SU-DHL-6 (cell line): ENCODE data around the gene FBXL13.

Experiments
- H2AFZ ChIP-seq: fragments of 200-600 bp; sonication (generic); 2 replicates; pipeline ENCODE4 v1.6.1; 2014; ENCODE audit warnings: low read depth, mild to moderate bottlenecking, moderate library complexity, mixed read lengths, antibody characterized with exemption, low read length; ENCODE audit not compliant: severe bottlenecking
- H3F3A ChIP-seq: fragments of 200-600 bp; shearing (Covaris generic); 2 replicates; pipeline ENCODE4 v1.6.0; 2016; ENCODE audit warnings: antibody characterized with exemption, mild to moderate bottlenecking; ENCODE audit not compliant: insufficient read depth
- H3K27ac ChIP-seq: fragments of 200-600 bp; sonication (generic); 2 replicates; pipeline ENCODE4 v1.5.1; 2016; ENCODE audit warnings: low read depth, mild to moderate bottlenecking, low read length, moderate library complexity, mixed read lengths
- H3K27me3 ChIP-seq: fragments of 200-600 bp; sonication (generic), shearing (Covaris generic); 2 replicates; pipeline ENCODE4 v1.6.0; 2014; ENCODE audit warnings: mild to moderate bottlenecking, low read length
- H3K36me3 ChIP-seq: fragments of 200-600 bp; sonication (generic); 2 replicates; pipeline ENCODE4 v1.6.1; 2014; ENCODE audit warnings: mild to moderate bottlenecking, low read length, mixed read lengths
- H3K4me2 ChIP-seq: fragments of 300-600, 200-600 bp; shearing (Covaris generic), sonication (generic); 2 replicates; pipeline ENCODE4 v1.6.0; 2014; ENCODE audit warnings: low read length, low read depth, mild to moderate bottlenecking; ENCODE audit not compliant: poor library complexity, severe bottlenecking
- H3K4me3 ChIP-seq: fragments of 200-600 bp; sonication (generic); 2 replicates; pipeline ENCODE4 v1.5.1; 2014; ENCODE audit warnings: antibody characterized with exemption, low read length, mild to moderate bottlenecking, mixed read lengths; ENCODE audit not compliant: insufficient read depth, poor library complexity, severe bottlenecking
- H3K79me2 ChIP-seq: fragments of 200-600 bp; sonication (generic); 2 replicates; pipeline ENCODE4 v1.6.1; 2014; ENCODE audit warnings: mild to moderate bottlenecking, low read length, moderate library complexity; ENCODE audit not compliant: insufficient read depth
- H3K9ac ChIP-seq: fragments of 200-600 bp; sonication (generic); 2 replicates; pipeline ENCODE4 v1.7.0; 2014; ENCODE audit warnings: mild to moderate bottlenecking, low read length
- H3K9me2 ChIP-seq: fragments of 200-600 bp; sonication (generic); replicated peaks from 2 replicates; pipeline ENCODE4 v1.6.1; 2014; ENCODE audit warnings: low read length; ENCODE audit not compliant: insufficient read depth
- H3K9me3 ChIP-seq: fragments of 200-600 bp; sonication (generic); 2 replicates; pipeline ENCODE4 v1.6.1; 2014; ENCODE audit warnings: low read length, mixed read lengths; ENCODE audit not compliant: insufficient read depth
- H4K20me1 ChIP-seq: fragments of 200-600 bp; sonication (generic); 2 replicates; pipeline ENCODE4 v1.6.1; 2014; ENCODE audit warnings: low read depth, mild to moderate bottlenecking, antibody characterized with exemption, low read length, moderate library complexity, mixed read lengths
- CTCF ChIP-seq: fragments of 200-600 bp; sonication (generic); IDR thresholded peaks from one replicate; pipeline ENCODE4 v1.5.1; 2017; ENCODE audit warnings: antibody characterized with exemption, mild to moderate bottlenecking, low read length, moderate library complexity; ENCODE audit not compliant: insufficient read depth, poor library complexity, severe bottlenecking
- EZH2phosphoT487 ChIP-seq: fragments of 200-600 bp; sonication (generic), shearing (Covaris generic); conservative IDR thresholded peaks from 2 replicates; pipeline ENCODE4 v1.6.1; 2018; ENCODE audit warnings: mild to moderate bottlenecking, antibody characterized with exemption, low read length, moderate library complexity, mixed read lengths

FBXL13 gene

DNA sequence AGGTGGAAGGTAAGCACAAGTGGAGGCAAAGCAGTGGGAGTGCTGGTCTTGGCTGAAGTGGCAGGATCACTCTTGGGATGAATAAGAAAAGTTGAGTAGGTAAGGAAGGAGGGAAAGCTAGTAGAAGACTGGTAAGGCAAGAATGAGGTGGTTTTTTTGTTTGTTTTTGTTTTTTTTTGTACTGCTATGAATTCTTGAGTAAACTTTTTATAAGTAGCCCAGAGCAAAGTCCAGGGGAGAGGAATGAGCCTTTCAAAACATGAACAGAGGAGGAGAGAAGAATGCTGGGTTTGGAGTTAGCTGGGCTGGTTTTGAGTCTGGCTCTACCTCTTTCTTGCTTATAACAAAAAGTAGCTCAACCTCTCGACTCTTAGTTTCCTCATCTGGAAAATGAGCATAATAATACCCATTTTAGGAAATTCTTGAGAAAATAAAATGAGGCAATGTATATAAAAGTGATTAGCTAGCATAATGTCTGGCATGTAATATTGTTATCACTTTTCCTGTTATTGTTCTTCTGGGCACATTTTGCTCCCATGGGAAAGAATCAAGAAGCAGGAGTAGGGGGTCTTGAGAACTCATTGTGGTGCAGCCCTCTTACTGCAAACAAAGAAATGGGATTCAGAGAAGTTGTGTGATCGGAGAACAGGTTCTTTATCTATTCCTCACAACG is 185.9 kb downstream of the FBXL13 start:
- Histone ChIP-seq H3K4me2 (no peak overlapping the region), H3K27ac (no peak overlapping the region), H3F3A (no peaks in the 10 kb centered on the region), H3K27me3 (no peaks in the 10 kb centered on the region), H4K20me1 (no peaks in the 10 kb centered on the region), H3K36me3 (no peaks in the 10 kb centered on the region), H3K9me3 (peaks cover 5% of the 10 kb centered on the region; the same call in 1 of the 2 replicates), H3K9me2 (no peaks in the 10 kb centered on the region), H2AFZ (no peak overlapping the region), H3K9ac (no peak overlapping the region), H3K79me2 (no peaks in the 10 kb centered on the region), H3K4me3 (no peak overlapping the region)
- no peak for TF ChIP-seq EZH2phosphoT487
- no peak for TF ChIP-seq CTCF

DNA sequence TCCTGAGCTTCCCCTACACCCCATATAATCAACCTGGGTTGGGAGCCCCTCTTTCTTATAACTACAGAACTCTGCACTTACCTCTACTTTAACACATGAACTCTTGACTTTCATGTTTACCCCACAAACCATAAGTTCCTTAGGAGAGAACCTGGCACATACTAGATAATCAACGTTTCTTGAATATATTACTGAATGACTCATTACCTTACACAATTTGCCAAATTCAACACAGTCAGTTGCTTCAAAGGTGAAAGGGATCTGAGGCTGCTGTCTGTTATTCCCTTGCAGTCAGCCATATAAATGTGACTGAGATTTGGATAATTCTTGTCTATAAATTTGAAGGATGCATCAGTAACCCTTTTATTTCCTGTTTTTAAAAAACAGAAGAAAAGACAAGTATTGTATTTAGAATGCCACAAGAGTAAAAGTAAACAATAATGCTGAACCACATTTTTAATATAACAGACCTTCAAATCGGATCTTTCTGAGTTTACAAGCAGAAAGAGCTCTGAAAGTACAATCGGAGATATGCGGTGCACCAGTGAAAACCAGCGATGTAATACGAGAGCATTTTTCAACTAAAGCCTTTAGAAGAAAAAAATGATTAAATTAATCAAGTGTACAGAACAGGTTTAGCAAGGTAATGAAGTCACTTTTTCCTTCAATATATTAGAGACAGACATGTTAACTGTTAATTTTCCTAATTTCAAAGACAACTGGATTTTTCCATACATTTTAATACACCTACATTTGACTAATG is 191.3 kb downstream of the FBXL13 start:
- Histone ChIP-seq H3K79me2 (no peaks in the 10 kb centered on the region), H3K4me2 (no peak overlapping the region), H3K27me3 (no peaks in the 10 kb centered on the region), H3K27ac (no peak overlapping the region), H4K20me1 (no peaks in the 10 kb centered on the region), H3K9me2 (no peaks in the 10 kb centered on the region), H3K4me3 (no peak overlapping the region), H3K36me3 (no peaks in the 10 kb centered on the region), H3F3A (no peaks in the 10 kb centered on the region), H3K9me3 (peaks cover 5% of the 10 kb centered on the region; the same call in 1 of the 2 replicates), H2AFZ (no peak overlapping the region), H3K9ac (no peak overlapping the region)
- TF ChIP-seq EZH2phosphoT487 (no peak), CTCF (no peak)

DNA sequence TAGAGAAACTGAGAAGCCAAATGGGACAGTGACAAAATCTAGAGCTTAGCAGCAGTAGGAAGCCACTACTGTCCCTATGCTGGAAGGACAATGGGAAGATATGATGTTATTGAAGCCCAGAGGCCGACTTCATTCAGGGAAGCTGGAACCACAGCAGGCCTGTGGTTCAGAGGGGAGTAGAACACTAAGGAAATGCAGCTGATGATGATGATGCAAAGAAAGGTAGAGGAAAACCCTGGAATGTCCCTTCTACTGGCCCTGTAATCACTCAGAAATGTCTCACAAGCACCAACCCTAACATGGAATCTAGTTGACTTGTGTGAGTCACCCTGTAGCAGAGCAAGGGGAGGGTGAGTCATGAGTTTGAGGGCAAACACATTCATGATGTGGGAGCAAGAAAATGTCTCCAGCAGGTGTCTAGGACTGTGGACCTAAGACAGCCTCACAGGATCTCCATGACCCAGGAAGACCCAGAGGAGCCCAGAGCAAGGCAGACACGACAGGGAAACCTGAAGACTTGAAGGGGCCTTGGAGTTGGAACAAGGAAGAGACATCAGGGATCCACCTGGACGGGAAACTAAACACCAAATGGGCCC is 198.8 kb downstream of the FBXL13 start:
- Histone ChIP-seq H4K20me1 (no peaks in the 10 kb centered on the region), H3K4me2 (no peak overlapping the region), H3K27me3 (no peaks in the 10 kb centered on the region), H2AFZ (no peak overlapping the region), H3K4me3 (no peak overlapping the region), H3K79me2 (no peaks in the 10 kb centered on the region), H3K9me3 (no peaks in the 10 kb centered on the region), H3F3A (no peaks in the 10 kb centered on the region), H3K9ac (no peak overlapping the region), H3K27ac (no peak overlapping the region), H3K36me3 (no peaks in the 10 kb centered on the region), H3K9me2 (no peaks in the 10 kb centered on the region)
- TF ChIP-seq EZH2phosphoT487, result no peak
- TF ChIP-seq CTCF, result no peak
